AG04450 (cell line): ENCODE data around the gene KNTC1. TPM values are rescaled to one million over a fixed set of nuclear protein-coding genes. Genes with fewer than 3 reads are reported as not detected.
A peak's percentile ranks its signal among the peaks of the same experiment; 100 is the strongest.

Experiments used
- CTCF ChIA-PET: fragments of 300-600, 350-600 bp; formaldehyde crosslinking; extraction: SDS; loops from one replicate; lab custom pipeline; 2022; ENCODE audit warnings: antibody characterized with exemption, inconsistent platforms; lab: Charles Lee
- POLR2A ChIA-PET: fragments of 350-600 bp; formaldehyde crosslinking; extraction: SDS; loops from one replicate; lab custom pipeline; 2021; ENCODE audit warnings: antibody characterized with exemption, inconsistent platforms; lab: Yijun Ruan, JAX
- DNase-seq: peaks from one replicate; pipeline ENCODE4 v3.0.0-alpha.2; 2011; ENCODE audit warnings: low read depth, low spot score
- H3K27ac ChIP-seq: one replicate; pipeline ENCODE4 v1.5.1; 2012; ENCODE audit warnings: low read depth, low read length, control low read depth
- H3K27me3 ChIP-seq: one replicate; pipeline ENCODE4 v1.6.0; 2012; ENCODE audit warnings: low read length; ENCODE audit not compliant: control insufficient read depth, insufficient read depth
- H3K4me3 ChIP-seq: 2 replicates; pipeline ENCODE4 v1.5.1; 2011; ENCODE audit warnings: mild to moderate bottlenecking, low read depth, low read length, control low read depth
- H3K9me3 ChIP-seq: 2 replicates; pipeline ENCODE4 v1.5.1; 2012; ENCODE audit warnings: low read length; ENCODE audit not compliant: control insufficient read depth, insufficient read depth
- polyA plus RNA-seq: library from polyadenylated mRNA; depleted of rRNA; stranded (reverse); fragments of >200 nt; gene quantifications from 2 replicates; pipeline ENCODE4 v1.2.3, GENCODE V29; 2011
- TF ChIP-seq, protein P1 (sequence below): IDR thresholded peaks from 2 replicates; pipeline ENCODE4 v1.5.1; 2011; ENCODE audit warnings: low read depth, low read length, control low read depth, inconsistent platforms

KNTC1 gene
- polyA plus RNA-seq, 1 experiment = 10.0 TPM

DNA sequence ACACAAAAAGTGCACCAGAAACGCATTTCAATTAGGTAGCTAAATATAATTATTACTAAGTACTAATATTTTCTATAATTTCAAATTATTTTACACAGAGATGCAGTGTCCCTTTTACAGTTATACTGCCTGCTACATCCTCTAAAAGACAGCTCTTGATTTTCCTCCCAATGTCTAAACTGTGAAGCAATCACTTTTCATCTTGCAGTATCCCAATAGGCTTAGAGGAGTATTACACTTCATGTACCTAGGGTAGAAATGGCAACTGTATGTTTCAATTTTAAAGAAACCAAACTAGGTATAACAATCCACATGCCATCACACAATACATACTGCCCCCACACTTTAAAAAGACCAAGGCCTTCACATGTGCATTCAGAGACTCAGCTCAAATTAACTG, 7.6 kb upstream of the KNTC1 start:
- H3K4me3 ChIP-seq = no peak overlapping the region
- H3K9me3 ChIP-seq = peaks cover 4% of the 10 kb centered on the region
- no peak for DNase-seq
- no peaks in the 10 kb centered on the region for H3K27me3 ChIP-seq
- CTCF ChIA-PET = interaction anchor here (1.1 kb wide), 1 partner anchor 9 kb away, joined by 4 read pairs; no protein-coding TSS in a partner anchor
- TF ChIP-seq, protein P1, sequence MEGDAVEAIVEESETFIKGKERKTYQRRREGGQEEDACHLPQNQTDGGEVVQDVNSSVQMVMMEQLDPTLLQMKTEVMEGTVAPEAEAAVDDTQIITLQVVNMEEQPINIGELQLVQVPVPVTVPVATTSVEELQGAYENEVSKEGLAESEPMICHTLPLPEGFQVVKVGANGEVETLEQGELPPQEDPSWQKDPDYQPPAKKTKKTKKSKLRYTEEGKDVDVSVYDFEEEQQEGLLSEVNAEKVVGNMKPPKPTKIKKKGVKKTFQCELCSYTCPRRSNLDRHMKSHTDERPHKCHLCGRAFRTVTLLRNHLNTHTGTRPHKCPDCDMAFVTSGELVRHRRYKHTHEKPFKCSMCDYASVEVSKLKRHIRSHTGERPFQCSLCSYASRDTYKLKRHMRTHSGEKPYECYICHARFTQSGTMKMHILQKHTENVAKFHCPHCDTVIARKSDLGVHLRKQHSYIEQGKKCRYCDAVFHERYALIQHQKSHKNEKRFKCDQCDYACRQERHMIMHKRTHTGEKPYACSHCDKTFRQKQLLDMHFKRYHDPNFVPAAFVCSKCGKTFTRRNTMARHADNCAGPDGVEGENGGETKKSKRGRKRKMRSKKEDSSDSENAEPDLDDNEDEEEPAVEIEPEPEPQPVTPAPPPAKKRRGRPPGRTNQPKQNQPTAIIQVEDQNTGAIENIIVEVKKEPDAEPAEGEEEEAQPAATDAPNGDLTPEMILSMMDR = no peak
- POLR2A ChIA-PET = interaction anchor here (1.2 kb wide), 2 partner anchors 9 to 19 kb away, joined by 3 to 6 read pairs; partner anchors contain the start of gene ZCCHC8
- no peak overlapping the region for H3K27ac ChIP-seq

DNA sequence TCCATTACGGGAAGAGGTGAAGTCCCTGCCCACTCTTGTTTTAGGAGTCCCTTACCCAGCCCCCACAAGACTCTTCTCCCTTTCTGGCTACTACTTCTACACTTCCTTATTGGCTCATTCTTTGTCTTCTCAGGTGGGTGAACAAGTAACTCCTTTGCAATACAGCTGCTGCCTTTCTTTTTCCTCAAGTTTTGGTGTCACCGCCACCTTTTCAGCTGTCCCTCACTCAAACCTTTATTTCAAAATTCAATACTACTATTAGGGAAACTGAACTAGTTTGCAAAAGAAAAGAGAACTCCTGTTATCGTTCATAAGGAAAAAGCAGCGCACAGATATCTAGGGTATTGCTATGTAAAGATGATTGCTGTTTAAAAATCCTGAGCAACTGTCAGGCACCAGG, 6.4 kb upstream of the KNTC1 start:
- H3K9me3 ChIP-seq = peaks cover 4% of the 10 kb centered on the region
- TF ChIP-seq, protein P1 = no peak
- DNase-seq = no peak
- POLR2A ChIA-PET = interaction anchor here (1.2 kb wide), 1 partner anchor 10 kb away, joined by 3 read pairs; no protein-coding TSS in a partner anchor
- no peaks in the 10 kb centered on the region for H3K27me3 ChIP-seq
- H3K27ac ChIP-seq = no peak overlapping the region
- no peak overlapping the region for H3K4me3 ChIP-seq
- CTCF ChIA-PET = interaction anchor here (0.5 to 0.6 kb wide), 2 partner anchors 13 to 727 kb away, joined by 3 to 6 read pairs; partner anchors contain the start of gene RHOF

DNA sequence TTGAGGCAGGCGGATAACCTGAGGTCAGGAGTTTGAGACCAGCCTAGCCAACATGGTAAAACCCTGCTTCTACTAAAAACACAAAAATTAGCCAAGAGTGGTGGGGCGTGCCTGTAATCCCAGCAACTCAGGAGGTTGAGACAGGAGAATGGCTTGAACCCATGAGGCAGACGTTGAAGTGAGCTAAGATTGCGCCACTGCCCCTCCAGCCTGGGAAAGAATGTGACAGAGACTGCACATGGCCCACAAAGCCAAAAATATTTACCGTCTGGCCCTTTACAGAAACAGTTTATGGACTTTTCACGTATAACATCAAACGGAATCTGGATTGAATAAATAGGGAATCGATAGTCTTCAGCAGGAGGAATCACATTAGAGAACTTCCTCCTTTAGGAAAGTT, 3.8 kb upstream of the KNTC1 start:
- DNase-seq = peak; percentile 26
- TF ChIP-seq, protein P1 = no peak
- Histone ChIP-seq H3K4me3 (peak overlapping the region; percentile 71), H3K27me3 (no peaks in the 10 kb centered on the region), H3K27ac (no peak overlapping the region), H3K9me3 (no peaks in the 10 kb centered on the region)
- CTCF ChIA-PET = no interaction called here
- POLR2A ChIA-PET = interaction anchor here (0.5 to 0.6 kb wide), 2 partner anchors 8 to 9 kb away, joined by 3 to 4 read pairs; no protein-coding TSS in a partner anchor

DNA sequence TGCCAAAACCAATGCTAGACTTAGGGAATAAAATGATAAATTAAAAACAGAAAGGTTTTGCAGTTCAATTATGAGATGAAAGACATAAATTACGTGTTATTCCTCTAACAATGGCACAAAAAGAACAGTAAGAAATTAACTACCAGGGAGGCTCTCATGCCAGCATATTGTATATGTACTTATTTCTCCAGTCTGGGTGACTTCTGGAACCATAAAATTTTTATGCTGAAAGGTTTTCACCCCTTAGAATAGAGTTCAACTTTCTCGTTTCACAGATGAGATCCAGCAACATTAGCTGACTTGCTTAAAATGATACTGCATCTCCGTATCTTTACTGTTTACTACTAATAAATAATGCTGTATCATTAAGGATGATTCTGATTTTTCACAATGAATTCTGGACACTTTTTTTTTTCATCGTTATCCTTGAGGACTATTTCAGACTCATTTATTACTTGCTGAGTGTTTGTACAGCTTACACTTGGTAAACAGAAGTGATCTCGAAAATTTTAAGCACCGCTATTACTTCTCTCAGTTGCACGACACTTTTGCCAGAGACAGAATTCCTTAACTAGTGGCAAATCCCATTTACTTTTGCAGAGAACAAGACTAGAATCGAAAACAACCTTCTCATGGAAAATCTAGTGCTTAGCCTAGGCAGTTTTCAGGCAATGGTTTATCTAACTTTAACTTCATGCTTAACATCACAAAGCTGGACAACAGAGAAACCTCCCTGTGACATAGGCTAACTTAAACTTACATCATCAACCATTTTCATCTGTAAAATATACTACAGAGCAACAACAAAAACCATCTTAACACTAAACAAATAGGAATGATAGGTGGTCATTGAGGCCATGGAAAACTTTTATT, 3.0 kb upstream of the KNTC1 start:
- H3K4me3 ChIP-seq = peak overlapping the region; percentile 71
- CTCF ChIA-PET = no interaction called here
- no peaks in the 10 kb centered on the region for H3K9me3 ChIP-seq
- no peaks in the 10 kb centered on the region for H3K27me3 ChIP-seq
- no peak overlapping the region for H3K27ac ChIP-seq
- no peak for DNase-seq
- TF ChIP-seq, protein P1 = no peak
- POLR2A ChIA-PET = interaction anchor here (0.6 to 1.0 kb wide), 2 partner anchors 9 to 23 kb away, joined by 3 read pairs; partner anchors contain the start of gene ZCCHC8

DNA sequence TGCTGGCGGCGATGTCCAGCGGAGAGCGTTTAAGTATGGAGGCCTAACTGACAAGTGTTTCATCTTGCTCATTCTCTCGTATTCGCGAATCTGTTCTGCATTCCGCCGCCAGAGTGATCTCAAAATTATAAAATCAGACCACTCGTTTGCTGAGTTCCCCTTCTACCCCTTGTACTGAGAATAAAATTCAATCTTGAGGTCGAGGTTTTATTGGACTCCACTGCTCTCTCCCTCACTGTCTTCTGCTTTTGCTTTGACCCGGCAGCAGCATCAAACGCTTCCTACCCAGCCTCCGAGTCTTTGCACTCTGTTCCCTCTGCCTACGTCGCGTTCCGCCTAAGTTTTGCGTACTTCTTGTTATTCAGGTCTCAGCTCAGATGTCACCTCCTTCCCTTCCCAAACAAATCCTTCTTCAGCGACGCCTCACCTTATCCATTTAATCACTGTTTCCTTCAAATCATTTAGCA, 462 bp downstream of the KNTC1 start:
- no peak for DNase-seq
- TF ChIP-seq, protein P1 = no peak
- POLR2A ChIA-PET = interaction anchor here (0.6 to 1.8 kb wide), 9 partner anchors 8 to 225 kb away, joined by 3 to 22 read pairs (median 4); partner anchors contain the start of genes DENR and ZCCHC8

More for the DNA sequence above, 462 bp downstream of the KNTC1 start:
- CTCF ChIA-PET = no interaction called here
- Histone ChIP-seq H3K4me3 (peak overlapping the region; percentile 89), H3K27me3 (no peaks in the 10 kb centered on the region), H3K9me3 (no peaks in the 10 kb centered on the region), H3K27ac (peak overlapping the region; percentile 52)
